Activated B cell treated with CpG ODN at 0.5 μM for 24 hours (primary cell): ENCODE measurements around the gene HOXB3. TPM values are rescaled to one million over a fixed set of nuclear protein-coding genes. Genes with fewer than 3 reads are reported as not detected.

ENCODE experiments used
- ATAC-seq: fragments of 200-7000 bp; cut with Tn5 transposase; one replicate; pipeline ENCODE4 v1.10.0; 2021; ENCODE audit warnings: low read depth, mild to moderate bottlenecking, moderate library complexity
- CTCF ChIA-PET: fragments of 350-600 bp; sonication (Branson Sonifier 250); formaldehyde crosslinking; loops from one replicate; lab custom pipeline; 2021; ENCODE audit warnings: antibody characterized with exemption; lab: Charles Lee
- POLR2A ChIA-PET: fragments of 350-600 bp; sonication (Branson Sonifier 250); formaldehyde crosslinking; loops from one replicate; lab custom pipeline; 2021; ENCODE audit warnings: antibody characterized with exemption; lab: Charles Lee
- DNase-seq: peaks from one replicate; pipeline ENCODE4 v3.0.0; 2022
- H3K27ac Mint-ChIP-seq: one replicate; pipeline ENCODE4 v1.8.0; 2020; ENCODE audit warnings: mixed read lengths
- H3K27me3 Mint-ChIP-seq: one replicate; pipeline ENCODE4 v1.8.0; 2021; ENCODE audit warnings: mixed read lengths
- H3K36me3 Mint-ChIP-seq: one replicate; pipeline ENCODE4 v1.8.0; 2021; ENCODE audit warnings: low read depth, mixed read lengths
- H3K4me1 Mint-ChIP-seq: one replicate; pipeline ENCODE4 v1.8.0; 2021; ENCODE audit warnings: mixed read lengths
- H3K4me3 Mint-ChIP-seq: one replicate; pipeline ENCODE4 v1.8.0; 2020; ENCODE audit warnings: mild to moderate bottlenecking, mixed read lengths
- H3K9me3 Mint-ChIP-seq: one replicate; pipeline ENCODE4 v1.8.0; 2020; ENCODE audit warnings: mixed read lengths
- CTCF ChIP-seq: fragments of 200-600 bp; IDR thresholded peaks from one replicate; pipeline ENCODE4 v1.8.0; 2022; ENCODE audit warnings: antibody characterized with exemption, mild to moderate bottlenecking
- intact Hi-C: fragments of 100-400 bp; cut with micrococcal nuclease; formaldehyde crosslinking; loops from one replicate; pipeline ENCODE4 v1.15.1; 2024
- total RNA-seq: library from RNA; stranded (reverse); gene quantifications from 2 replicates; pipeline ENCODE4 v1.2.3, GENCODE V29; 2022

Gene HOXB3
- total RNA-seq, 1 donor from 2014 or later, result 2.6 TPM

GRCh38 chr17:48624544-48625494, 34.8 kb upstream of the HOXB3 start:
- Mint-ChIP-seq H3K4me1 (peaks cover 16% of the 10 kb centered on the region), H3K9me3 (no peaks in the 10 kb centered on the region), H3K4me3 (peak overlapping the region; percentile 32), H3K27me3 (peaks cover 69% of the 10 kb centered on the region), H3K36me3 (no peaks in the 10 kb centered on the region), H3K27ac (no peak overlapping the region)
- DNase-seq, result no peak
- ChIA-PET CTCF (interaction anchor here (1.1 to 2.1 kb wide), 4 partner anchors 12 to 290 kb away, joined by 3 to 6 read pairs (median 4); partner anchors contain the start of gene HOXB5), POLR2A (interaction anchor here (0.8 to 1.4 kb wide), 2 partner anchors 12 to 329 kb away, joined by 3 read pairs; no protein-coding TSS in a partner anchor)
- ATAC-seq, result peak; percentile 8
- no peak for TF ChIP-seq CTCF
- intact Hi-C loops, result loop anchor here (5.0 kb wide), 1 partner anchor 127 kb away; no protein-coding TSS in a partner anchor

GRCh38 chr17:48624118-48624517, 34.1 kb upstream of the HOXB3 start:
- Mint-ChIP-seq H3K27me3 (peaks cover 68% of the 10 kb centered on the region), H3K9me3 (no peaks in the 10 kb centered on the region), H3K36me3 (no peaks in the 10 kb centered on the region), H3K4me3 (no peak overlapping the region), H3K27ac (no peak overlapping the region), H3K4me1 (peaks cover 16% of the 10 kb centered on the region)
- POLR2A ChIA-PET, result no interaction called here
- ATAC-seq (no peak), DNase-seq (no peak)
- no peak for TF ChIP-seq CTCF
- intact Hi-C loops, result no loop called here
- CTCF ChIA-PET, result interaction anchor here (1.3 kb wide), 1 partner anchor 11 kb away, joined by 3 read pairs; no protein-coding TSS in a partner anchor

- POLR2A ChIA-PET, result interaction anchor here (0.6 kb wide), 2 partner anchors 526 to 1544 kb away, joined by 3 read pairs; no protein-coding TSS in a partner anchor
- H3K27ac Mint-ChIP-seq, result no peak overlapping the region
- ATAC-seq, result no peak
Observed at GRCh38 chr17:48623583-48623982, 33.5 kb upstream of the HOXB3 start.

GRCh38 chr17:48622857-48623256, 32.8 kb upstream of the HOXB3 start:
- ChIA-PET CTCF (interaction anchor here (1.3 to 2.4 kb wide), 3 partner anchors 10 to 21 kb away, joined by 3 to 9 read pairs (median 3); no protein-coding TSS in a partner anchor), POLR2A (interaction anchor here (0.6 kb wide), 2 partner anchors 526 to 1544 kb away, joined by 3 read pairs; no protein-coding TSS in a partner anchor)
- no peak for TF ChIP-seq CTCF
- peaks cover 26% of the 10 kb centered on the region for H3K4me1 Mint-ChIP-seq
- ATAC-seq (no peak), DNase-seq (no peak)
- intact Hi-C loops, result no loop called here
- H3K36me3 Mint-ChIP-seq, result no peaks in the 10 kb centered on the region
- peaks cover 66% of the 10 kb centered on the region for H3K27me3 Mint-ChIP-seq
- no peak overlapping the region for H3K27ac Mint-ChIP-seq
- no peak overlapping the region for H3K4me3 Mint-ChIP-seq
- H3K9me3 Mint-ChIP-seq, result no peaks in the 10 kb centered on the region

More at GRCh38 chr17:48623583-48623982, 33.5 kb upstream of the HOXB3 start:
- CTCF ChIA-PET, result interaction anchor here (1.3 to 2.4 kb wide), 3 partner anchors 9 to 13 kb away, joined by 3 to 9 read pairs (median 3); no protein-coding TSS in a partner anchor
- no peak for DNase-seq
- no peaks in the 10 kb centered on the region for H3K9me3 Mint-ChIP-seq
- no peaks in the 10 kb centered on the region for H3K36me3 Mint-ChIP-seq
- peaks cover 67% of the 10 kb centered on the region for H3K27me3 Mint-ChIP-seq
- H3K4me1 Mint-ChIP-seq, result peaks cover 21% of the 10 kb centered on the region
- intact Hi-C loops, result no loop called here
- no peak overlapping the region for H3K4me3 Mint-ChIP-seq
- no peak for TF ChIP-seq CTCF
